GM12891 (cell line): ENCODE results near the gene RNF150.

Source experiments
- DNase-seq: peaks from one replicate; pipeline ENCODE4 v3.0.0; 2011; ENCODE audit warnings: low spot score; ENCODE audit not compliant: insufficient read length
- FAIRE-seq: peaks from 2 replicates; lab custom pipeline; 2011; peaks lifted over from hg19 to GRCh38; lab: Jason Lieb, UNC
- PAX5 ChIP-seq: IDR thresholded peaks from 2 replicates; pipeline ENCODE4 v1.6.1; 2011; ENCODE audit warnings: low read length, moderate library complexity, mild to moderate bottlenecking; ENCODE audit not compliant: insufficient read depth, severe bottlenecking
- POLR2A ChIP-seq: IDR thresholded peaks from 2 replicates; pipeline ENCODE4 v1.6.1; 2011; ENCODE audit warnings: low read depth, low read length, control low read depth
- POLR2AphosphoS5 ChIP-seq: IDR thresholded peaks from 2 replicates; pipeline ENCODE4 v1.6.1; 2011; ENCODE audit warnings: low read depth, low read length, control low read depth
- POU2F2 ChIP-seq: IDR thresholded peaks from 2 replicates; pipeline ENCODE4 v1.6.1; 2011; ENCODE audit warnings: low read depth, mild to moderate bottlenecking, control low read depth, low read length, moderate library complexity
- SPI1 ChIP-seq: IDR thresholded peaks from 2 replicates; pipeline ENCODE4 v1.6.1; 2011; ENCODE audit warnings: low read depth, low read length, control low read depth
- TAF1 ChIP-seq: IDR thresholded peaks from 2 replicates; pipeline ENCODE4 v1.6.1; 2011; ENCODE audit warnings: low read depth, low read length, control low read depth

The RNF150 gene

DNA sequence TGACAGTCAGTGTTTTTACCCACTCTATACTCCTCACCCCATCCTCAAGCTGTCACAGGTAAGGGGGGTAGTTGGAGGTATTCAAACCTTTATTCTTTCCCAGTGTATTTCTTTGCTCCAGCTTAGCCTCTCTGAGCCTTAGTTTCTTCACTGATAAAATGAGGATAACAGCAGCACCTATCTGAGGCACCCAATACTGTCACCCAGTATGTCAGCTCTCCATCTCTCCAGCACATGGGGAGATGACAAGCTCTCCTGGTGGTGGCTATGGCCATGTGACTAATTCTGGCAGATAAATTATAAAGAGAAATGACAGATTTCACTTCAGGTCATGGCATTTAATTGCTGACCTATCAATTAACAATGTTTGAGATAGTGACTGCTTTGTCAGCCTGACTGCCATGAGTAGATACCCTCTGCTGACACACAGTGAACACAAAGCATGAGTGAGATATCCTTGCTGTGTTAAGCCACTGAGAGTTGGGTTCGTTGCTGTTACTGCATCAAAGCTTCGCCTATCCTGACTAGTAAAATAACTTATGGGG lies 200.7 kb downstream of the RNF150 start:
- TF ChIP-seq TAF1 (no peak), PAX5 (no peak), POU2F2 (no peak), POLR2A (no peak), POLR2AphosphoS5 (no peak), SPI1 (no peak)
- no peak for DNase-seq
- no peak for FAIRE-seq

DNA sequence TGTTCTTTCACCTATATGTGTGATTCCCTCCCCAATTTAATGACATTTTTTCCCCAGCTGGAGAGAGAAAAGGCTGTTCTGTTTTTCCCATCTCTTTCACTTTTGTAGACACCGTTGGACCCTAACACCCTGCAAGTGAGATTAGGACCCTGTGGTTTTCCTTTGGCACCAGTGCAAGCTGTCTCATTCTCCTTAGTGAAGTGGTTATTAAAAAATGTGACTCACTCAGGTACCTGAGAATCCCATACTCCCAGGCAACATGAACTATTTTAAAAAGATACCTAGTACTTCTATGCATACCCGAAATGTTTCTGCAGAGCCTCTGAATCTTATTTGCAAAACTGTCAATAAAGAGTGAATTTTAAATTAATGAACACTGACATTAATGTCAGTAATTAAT lies 201.4 kb downstream of the RNF150 start:
- TF ChIP-seq PAX5 (no peak), POLR2A (no peak), SPI1 (no peak), POU2F2 (no peak), POLR2AphosphoS5 (no peak), TAF1 (no peak)
- DNase-seq (no peak), FAIRE-seq (no peak)

- FAIRE-seq (no peak), DNase-seq (no peak)
- TF ChIP-seq TAF1 (no peak), PAX5 (no peak), POLR2AphosphoS5 (no peak), SPI1 (no peak), POLR2A (no peak), POU2F2 (no peak)
Measured at GRCh38 chr4:140930557-140930956, 202.7 kb downstream of the RNF150 start.

GRCh38 chr4:140930011-140930410 lies 203.3 kb downstream of the RNF150 start:
- FAIRE-seq: no peak
- DNase-seq: no peak
- TF ChIP-seq TAF1 (no peak), POLR2A (no peak), SPI1 (no peak), POLR2AphosphoS5 (no peak), POU2F2 (no peak), PAX5 (no peak)

GRCh38 chr4:140928880-140929279 lies 204.4 kb downstream of the RNF150 start:
- no peak for TF ChIP-seq POLR2A
- TF ChIP-seq SPI1: no peak
- no peak for TF ChIP-seq POLR2AphosphoS5
- TF ChIP-seq PAX5: no peak
- no peak for TF ChIP-seq TAF1
- TF ChIP-seq POU2F2: no peak
- no peak for DNase-seq
- FAIRE-seq: no peak

DNA sequence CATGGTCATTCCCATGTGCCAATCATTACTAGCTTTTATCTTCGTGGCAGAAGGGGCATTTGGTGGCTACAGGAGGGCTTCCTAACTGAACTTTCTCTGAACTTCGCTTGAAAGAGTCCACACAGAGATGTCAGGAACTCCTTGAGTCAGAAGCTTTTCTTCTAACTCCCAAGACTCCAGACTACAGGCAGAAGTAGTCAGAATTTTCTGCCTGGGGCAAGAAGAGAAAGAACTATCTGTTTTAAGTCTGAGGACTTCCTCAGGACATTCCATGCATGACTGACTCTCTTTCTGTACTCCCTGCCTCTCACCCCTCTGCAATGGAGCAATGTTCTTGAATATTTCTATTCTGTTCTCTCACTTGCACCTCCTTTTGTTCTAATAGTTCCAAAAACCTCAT lies 206.6 kb downstream of the RNF150 start:
- TF ChIP-seq POU2F2 (no peak), TAF1 (no peak), POLR2A (no peak), PAX5 (no peak), POLR2AphosphoS5 (no peak), SPI1 (no peak)
- DNase-seq (no peak), FAIRE-seq (no peak)

GRCh38 chr4:140925417-140925816 lies 207.9 kb downstream of the RNF150 start:
- FAIRE-seq (no peak), DNase-seq (no peak)
- TF ChIP-seq POU2F2: no peak
- no peak for TF ChIP-seq TAF1
- TF ChIP-seq SPI1: no peak
- TF ChIP-seq POLR2A: no peak
- no peak for TF ChIP-seq POLR2AphosphoS5
- TF ChIP-seq PAX5: no peak

GRCh38 chr4:140924761-140925392 lies 208.4 kb downstream of the RNF150 start:
- TF ChIP-seq POLR2A: no peak
- no peak for TF ChIP-seq POLR2AphosphoS5
- TF ChIP-seq PAX5: no peak
- no peak for TF ChIP-seq TAF1
- TF ChIP-seq POU2F2: no peak
- DNase-seq (no peak), FAIRE-seq (no peak)

DNA sequence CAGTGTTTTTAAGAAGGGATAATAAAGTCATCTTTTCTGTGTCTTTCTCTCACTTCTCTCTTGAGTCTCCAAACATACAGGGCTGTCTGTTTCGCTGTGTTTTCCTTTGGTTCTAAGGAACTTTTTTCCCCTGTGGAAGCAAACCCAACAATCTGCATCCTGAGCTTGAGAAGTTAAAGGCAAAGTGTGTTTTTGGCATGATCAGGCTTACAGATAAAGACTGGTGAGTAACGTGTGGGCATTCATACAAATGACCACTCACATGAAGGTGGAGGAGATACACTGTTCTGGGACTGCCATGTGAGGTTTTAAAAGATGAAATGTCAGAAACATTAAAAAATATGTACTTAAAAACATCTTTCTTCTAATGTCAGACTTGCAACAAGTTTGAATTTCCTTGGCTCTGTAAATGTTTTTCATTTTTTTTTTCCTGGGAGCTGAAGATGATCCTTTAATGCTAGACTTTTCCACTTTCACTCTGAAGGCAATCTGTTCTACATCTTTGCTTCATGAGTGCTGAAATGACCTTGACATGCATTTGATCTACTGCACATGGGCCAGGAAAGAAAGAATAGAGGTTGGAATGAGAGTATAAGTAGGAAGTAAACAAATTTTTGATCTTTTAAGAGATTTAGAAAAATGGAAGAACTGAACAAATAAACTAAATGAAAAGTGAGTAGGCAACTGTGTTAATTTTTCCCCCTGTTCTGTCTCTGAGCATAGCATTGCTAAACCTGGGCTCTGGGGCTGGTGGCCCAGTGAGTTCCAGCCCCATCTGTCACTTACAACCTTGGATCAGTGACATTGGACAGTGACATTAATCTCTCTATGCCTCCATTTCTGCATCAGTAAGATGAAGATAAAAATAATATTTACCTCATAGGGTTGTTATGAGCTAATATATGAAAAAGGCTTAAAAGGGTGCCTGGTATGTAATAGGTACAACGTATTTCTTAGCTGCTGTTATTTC lies 226.0 kb downstream of the RNF150 start:
- DNase-seq (no peak), FAIRE-seq (no peak)
- TF ChIP-seq POLR2A (no peak), TAF1 (no peak), POLR2AphosphoS5 (no peak), SPI1 (no peak), PAX5 (no peak), POU2F2 (no peak)
